Activated CD8-positive, alpha-beta memory T cell treated with anti-CD3 and anti-CD28 coated beads, Interleukin-2, amount 50 U/mL, for 4 hours (primary cell): Measurements from ENCODE around the gene MORC2.

ENCODE experiments used
- DNase-seq: peaks from one replicate; pipeline ENCODE4 v3.0.0-alpha.2; 2020

MORC2 gene

DNA sequence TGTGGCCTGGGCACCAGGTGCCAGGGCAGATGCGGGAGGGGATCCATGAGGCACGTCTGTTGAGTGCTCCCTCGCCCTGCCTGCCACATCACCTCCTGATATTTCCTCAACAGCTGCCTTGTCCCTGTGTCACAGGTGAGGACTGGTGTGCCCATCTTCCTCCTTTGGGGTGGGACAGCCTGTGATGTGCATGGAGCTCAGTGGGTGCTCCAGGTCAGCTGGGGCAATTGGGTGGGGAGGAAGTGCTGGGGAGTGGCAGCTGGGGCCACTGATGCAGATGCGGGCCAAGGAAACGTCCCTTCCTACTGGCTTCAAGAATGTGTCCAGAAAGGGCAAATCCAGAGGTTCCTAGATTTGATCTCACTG, 83.6 kb downstream of the MORC2 start:
- DNase-seq, result no peak

- no peak for DNase-seq
These were observed 84.2 kb downstream of the MORC2 start for GRCh38 chr22:30884211-30885000.

DNA sequence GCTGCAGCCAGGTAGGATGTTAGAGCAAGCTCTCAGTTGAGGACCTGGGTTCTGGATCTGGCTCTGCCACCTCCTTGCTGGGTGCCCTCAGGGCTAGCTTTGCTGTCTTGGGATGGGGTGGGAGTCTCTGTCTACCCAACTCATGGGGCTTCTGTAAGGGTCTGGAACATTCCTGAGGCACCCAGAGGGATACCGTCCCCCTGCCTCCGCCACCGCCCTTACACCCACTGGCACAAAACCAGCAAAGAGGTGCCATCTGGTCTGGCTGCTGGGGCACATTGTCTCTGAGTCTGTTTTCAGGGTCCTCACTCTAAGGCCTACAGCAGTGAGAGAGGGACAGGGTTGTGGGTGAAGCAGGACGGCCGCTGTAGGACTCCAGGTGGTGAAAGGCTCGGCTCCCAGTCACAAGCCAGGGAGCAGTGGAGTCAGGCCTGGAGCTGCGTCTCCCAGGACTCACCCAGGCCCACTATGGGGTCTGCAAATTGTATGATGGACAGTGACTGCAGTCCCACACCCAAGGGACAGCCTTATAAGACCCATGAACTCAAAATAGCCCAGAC, 84.9 kb downstream of the MORC2 start:
- no peak for DNase-seq

- DNase-seq, result no peak
These were observed 85.5 kb downstream of the MORC2 start for GRCh38 chr22:30882974-30883533.

DNA sequence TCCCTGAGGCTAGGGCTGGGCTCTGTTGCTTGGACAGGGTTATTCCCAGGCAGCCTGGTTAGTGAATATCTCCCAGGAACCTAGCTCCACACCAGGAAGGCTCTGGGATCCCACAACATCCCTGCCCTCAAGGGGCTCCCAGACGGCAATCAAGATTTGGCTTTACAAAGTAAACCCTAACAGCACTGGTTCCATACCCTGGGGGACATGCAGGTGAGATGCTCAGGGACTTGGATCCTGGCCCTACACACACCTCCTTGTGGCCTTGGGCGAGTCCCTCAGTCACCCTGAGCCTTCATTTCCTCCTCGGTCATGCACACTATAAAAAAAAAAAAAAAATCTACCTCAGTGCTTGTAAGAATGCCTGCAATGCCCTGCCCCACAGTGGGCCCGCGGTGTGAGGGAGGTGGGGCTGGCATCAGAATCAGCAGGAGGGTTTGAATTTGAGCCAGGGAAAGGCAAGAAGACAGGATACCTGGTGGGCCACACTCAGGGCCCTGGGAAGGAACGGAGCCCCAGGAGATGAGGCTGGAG, 86.3 kb downstream of the MORC2 start:
- DNase-seq, result no peak

DNA sequence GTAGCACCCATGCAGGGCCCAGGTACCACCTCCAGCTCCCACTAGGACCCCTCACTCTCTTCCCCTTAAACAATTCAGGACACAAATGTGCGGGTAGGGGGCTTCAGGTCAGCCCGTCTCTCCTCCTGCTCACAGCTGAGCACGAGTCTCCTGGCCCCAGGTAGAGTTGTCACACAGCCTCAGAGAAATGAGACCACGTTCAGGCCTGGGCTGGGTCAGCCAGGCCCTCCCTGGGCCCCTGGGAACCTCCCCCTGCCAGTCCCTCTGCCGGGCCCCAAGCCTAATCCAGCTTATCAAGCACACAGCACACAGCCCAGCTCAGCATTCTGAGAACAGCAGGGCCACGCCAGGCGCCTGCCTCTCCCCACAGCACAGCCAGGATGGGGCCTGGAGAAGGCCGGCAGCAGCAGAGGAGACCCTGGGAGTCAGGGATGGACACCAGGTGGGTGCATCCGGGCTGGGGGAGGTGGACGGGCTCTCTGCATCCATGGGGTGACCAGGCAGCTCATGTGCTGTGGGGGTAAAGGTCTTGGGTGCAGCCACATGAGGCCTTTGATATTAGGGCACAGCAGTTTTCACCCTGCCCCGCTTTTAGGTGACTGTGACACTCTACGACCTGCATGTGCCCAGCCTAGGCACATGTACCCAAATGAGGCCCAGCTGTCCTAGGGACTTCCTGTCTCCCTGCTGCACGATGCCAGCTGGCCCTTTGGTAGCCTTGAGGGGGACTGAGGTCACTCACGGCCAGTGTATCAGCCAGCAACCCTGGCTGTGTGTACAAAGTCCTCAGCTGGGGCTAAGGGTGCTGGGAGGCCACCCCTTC, 87.0 kb downstream of the MORC2 start:
- DNase-seq, result no peak

DNA sequence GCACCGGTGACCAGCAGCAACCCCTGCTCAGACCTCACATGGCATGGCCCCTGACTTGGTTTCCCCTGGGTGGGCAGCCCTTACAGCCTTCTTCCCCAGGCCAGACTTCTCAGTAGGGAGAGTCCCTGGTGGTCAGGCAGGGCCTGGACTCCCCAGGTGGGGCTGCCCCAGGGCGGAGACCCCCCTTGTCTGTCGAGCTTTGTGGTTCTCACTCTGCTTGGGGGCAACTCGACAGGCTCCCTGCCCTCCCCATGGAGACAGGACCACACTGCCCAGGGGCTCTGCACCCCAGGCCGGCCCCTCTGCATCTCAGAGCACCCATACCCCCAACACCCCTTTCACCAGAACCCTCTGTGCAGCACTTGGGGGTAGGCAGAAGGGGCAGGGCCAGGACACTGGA, 87.7 kb downstream of the MORC2 start:
- no peak for DNase-seq

- no peak for DNase-seq
These were observed 88.4 kb downstream of the MORC2 start for GRCh38 chr22:30880181-30880601.

DNA sequence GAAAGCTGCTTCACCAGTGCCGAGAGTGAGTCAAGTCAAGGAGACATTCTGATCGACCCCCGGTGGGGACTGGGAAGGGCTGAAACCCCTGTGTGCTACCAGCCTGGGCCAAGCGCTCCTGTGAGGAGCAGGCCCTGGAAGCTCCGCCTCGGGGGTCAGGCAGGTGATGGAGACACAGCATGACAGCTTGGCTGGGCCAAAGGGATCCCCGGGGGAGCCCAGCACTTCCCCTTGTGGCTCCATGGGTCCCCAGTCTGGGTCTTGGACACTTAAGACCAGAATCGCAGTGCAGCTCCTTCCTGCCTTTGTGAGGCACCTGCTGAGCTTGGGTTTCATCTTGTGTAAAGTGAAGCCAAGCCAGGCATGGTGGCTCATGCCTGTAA, 89.2 kb downstream of the MORC2 start:
- no peak for DNase-seq

DNA sequence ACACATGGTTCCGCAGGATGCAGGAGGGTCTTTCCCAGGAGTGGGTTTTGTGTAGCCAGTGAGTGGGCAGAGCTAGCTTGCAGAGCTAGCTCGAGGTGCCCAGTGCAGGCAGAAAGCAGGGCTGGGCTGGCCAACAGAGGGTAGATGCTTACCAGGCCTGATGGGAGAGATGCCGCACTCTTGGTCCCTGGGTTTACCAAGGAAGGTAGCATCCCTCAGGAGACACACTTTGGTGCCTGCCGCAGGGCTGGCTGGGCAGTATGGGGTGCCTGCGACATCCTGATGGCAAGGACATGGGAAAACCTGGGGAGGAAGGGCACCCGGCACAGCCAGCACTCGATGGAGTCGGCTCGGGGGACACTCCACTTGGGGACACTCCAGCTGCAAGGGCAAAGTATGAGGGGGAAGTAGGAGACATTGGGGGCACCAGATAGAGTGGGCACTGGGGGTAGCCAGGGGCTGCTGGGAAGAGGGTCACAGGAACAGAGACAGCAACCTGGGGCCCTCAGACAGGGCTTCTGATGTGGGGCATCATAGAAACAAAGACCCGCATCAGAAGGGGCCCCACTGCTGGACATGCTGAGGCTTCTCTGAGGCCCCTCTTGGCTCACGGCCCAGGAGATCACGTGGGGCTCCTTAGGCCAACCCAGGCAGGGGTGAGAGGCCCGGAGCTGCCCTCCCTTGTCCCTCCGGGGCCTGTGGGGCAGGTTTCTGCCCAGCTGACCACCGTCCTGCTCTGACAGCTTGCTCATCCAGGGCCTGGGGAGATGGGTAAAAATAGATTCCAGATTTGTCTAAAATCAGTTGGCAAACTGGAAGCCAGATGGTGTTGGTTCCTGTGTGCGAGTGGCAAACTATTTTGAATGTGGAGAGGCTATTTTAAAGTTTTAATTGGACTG, 89.8 kb downstream of the MORC2 start:
- no peak for DNase-seq

DNA sequence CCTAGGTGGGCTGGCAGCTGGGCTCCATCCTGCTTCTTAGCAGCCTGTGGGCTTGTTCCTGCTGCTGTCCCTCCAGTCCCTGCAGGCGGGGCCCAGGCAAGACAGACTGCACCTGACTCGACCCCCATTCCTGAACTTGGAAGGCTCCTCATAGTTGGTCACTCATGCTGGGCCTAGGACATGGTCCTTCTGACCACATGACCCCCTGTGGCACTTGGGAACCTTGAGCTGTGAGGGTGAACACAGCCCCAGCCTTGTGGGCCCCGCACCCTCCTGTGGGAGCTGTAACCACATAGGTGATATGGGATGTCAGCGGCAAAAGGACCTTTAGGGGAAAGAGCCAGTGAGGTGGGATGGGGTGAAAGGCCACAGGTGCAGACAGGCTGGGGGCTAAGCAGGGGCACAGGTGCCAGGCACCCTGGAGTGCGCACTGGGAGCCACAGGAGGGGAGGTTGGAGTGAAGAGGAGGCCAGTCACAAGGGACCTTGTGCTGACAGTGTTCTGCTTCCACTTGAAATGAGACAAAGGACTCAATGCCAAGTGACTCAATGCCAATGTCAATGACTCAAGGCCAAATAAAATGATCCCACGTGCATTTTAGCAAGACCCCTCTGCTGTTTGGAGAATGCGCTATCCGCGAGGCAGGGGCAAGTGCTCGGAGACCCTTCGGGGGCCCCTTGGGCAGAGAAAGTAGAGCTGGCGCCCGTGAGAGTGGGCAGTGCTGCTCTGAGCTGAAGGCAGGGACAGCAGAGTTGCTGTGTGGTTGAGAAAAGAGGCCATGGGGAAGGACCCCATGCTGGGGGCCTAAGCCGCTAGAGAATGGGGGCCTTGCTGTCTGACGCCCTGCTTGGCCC, 90.7 kb downstream of the MORC2 start:
- no peak for DNase-seq

- DNase-seq, result no peak
These were observed 91.5 kb downstream of the MORC2 start for GRCh38 chr22:30876915-30877553.

DNA sequence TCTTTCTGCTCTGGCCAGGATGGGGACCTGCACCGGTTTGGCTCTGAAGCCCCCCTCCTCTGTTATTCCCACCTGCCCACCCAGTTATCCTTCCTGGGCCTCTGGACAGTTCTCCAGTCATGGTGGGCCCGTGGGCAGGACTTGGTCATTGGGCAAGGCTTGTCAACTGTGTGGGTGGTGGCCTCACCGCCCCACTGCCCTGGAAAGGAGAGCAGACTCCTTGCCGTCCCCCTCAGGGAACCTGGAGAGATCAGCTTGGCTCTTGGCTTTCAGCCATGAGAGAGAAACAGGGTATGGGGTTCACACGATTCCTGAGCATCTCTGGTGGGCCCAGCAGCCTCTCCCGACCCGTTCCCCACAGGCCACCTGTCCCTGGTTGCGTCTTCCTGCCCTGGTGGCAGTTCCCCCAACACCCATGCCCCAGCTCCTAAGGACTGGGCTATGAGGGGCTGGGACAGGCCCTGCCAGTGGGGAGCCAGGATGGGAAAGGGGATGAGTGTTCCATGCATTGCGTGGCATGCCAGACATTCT, 92.3 kb downstream of the MORC2 start:
- no peak for DNase-seq

DNA sequence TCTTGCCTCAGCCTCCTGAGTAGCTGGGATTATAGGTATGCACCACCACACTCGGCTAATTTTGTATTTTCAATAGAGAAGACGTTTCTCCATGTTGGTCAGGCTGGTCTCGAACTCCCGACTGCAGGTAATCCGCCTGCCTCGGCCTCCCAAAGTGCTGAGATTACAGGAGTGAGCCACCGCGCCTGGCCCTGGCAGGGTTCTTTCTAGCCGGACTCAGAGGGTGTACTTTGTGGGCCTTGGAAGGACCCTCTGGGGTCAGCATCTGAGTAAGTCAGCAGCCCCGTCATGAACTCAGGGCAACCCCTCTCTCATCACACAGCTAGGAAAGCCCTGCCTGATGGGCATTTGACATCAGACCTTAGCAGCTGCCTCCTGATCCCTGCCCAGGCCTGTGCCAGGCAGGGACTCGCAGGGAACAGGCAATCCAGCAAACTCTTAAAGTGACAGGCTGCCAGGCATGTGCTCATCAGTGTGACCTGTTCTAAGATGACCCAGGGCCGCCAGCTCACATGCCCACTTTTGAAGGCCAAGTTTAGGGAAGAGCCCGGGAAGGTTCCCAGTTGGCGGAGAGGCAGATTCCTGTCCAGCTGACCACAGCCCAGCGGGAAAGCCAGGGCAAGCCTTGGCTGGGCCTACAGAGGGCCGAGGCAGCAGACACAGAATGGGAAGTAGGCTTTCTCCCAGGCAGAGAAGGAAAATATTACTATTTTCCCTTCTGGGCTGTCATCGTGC, 92.9 kb downstream of the MORC2 start:
- no peak for DNase-seq
